Upper lobe of left lung (tissue), 6 donors: Measurements from ENCODE around the gene RHBDD2. TPM values are rescaled to one million over a fixed set of nuclear protein-coding genes. Genes with fewer than 3 reads are reported as not detected.
"Not testable (repeated sequence)": the region's sequence is repeated elsewhere in the genome, so short reads cannot be mapped to it uniquely, and the experiment has no call there.

ENCODE experiments used
- ATAC-seq, 2 donors: fragments of 200-7000 bp; cut with Tn5 transposase; one replicate each; pipeline ENCODE4 v1.9.1; 2022; ENCODE audit warnings: mild to moderate bottlenecking in 2 of 2, moderate library complexity in 2 of 2; ENCODE audit not compliant: low FRiP score in 2 of 2
- DNase-seq, 2 donors: peaks; one replicate each; pipeline ENCODE4 v3.0.0-alpha.2; 2019 to 2020
- H3K27ac ChIP-seq, 4 donors: fragments of 200-600 bp; sonication (generic); one replicate each; pipeline ENCODE4 v1.5.1; 2016 to 2019
- H3K27me3 ChIP-seq, 4 donors: fragments of 200-600 bp; sonication (generic); one replicate each; pipeline ENCODE4 v1.5.1; 2017 to 2019
- H3K36me3 ChIP-seq, 4 donors: fragments of 200-600 bp; sonication (generic); one replicate each; pipeline ENCODE4 v1.5.1; 2016 to 2019
- H3K4me1 ChIP-seq, 4 donors: fragments of 200-600 bp; sonication (generic); one replicate each; pipeline ENCODE4 v1.5.1; 2018 to 2019
- H3K4me3 ChIP-seq, 4 donors: fragments of 200-600 bp; sonication (generic); one replicate each; pipeline ENCODE4 v1.5.1; 2017 to 2019; ENCODE audit warnings: mild to moderate bottlenecking in 2 of 4, moderate library complexity in 1 of 4
- H3K9me3 ChIP-seq, 4 donors: fragments of 200-600 bp; sonication (generic); one replicate each; pipeline ENCODE4 v1.5.1; 2018 to 2019
- CTCF ChIP-seq, 6 experiments: fragments of 450-650 bp in 4 of 6; fragments of 200-600 bp in 2 of 6; sonication (generic) in 2 of 6; IDR thresholded peaks; one replicate each; pipeline ENCODE4 v1.5.1; 2016 to 2019; ENCODE audit warnings: antibody characterized with exemption in 6 of 6
- EP300 ChIP-seq, 4 donors: sonication (generic); formaldehyde crosslinking; IDR thresholded peaks; one replicate each; pipeline ENCODE4 v1.5.1; 2017; ENCODE audit warnings: antibody characterized with exemption in 4 of 4, control low read depth in 2 of 4
- POLR2A ChIP-seq, 4 donors: fragments of 450-650 bp; IDR thresholded peaks; one replicate each; pipeline ENCODE4 v1.5.1; 2016 to 2017; ENCODE audit warnings: antibody characterized with exemption in 4 of 4, mild to moderate bottlenecking in 2 of 4
- POLR2AphosphoS5 ChIP-seq, 2 donors: sonication (generic); formaldehyde crosslinking; IDR thresholded peaks; one replicate each; pipeline ENCODE4 v1.5.1; 2017; ENCODE audit warnings: antibody characterized with exemption in 2 of 2
- WGBS, 2 donors: methylation state at CpG; one replicate each; pipeline ENCODE4 v1.1.5; 2017 to 2018; 5-methylcytosine and 5-hydroxymethylcytosine counted together
- total RNA-seq, 6 donors: library from RNA; depleted of rRNA in 4 of 6; stranded (reverse); fragments of >200 nt in 4 of 6; gene quantifications; one replicate each; pipeline versions ENCODE4 v1.1.0 to v1.2.1, GENCODE V29; 2016 to 2021
- donor health status: DM: no; HTN: no; CAD: no; lungs with moderate emphysema.
- donor health status: DM: no; HTN: yes; CAD: no; lungs with severe emphysema.

RHBDD2 gene
- total RNA-seq, 6 donors from 2014 or later = 35.6 to 132 (median 82.5) TPM

GRCh38 chr7:75836798-75837197, 42.0 kb upstream of the RHBDD2 start:
- no peak for ATAC-seq
- Histone ChIP-seq H3K9me3 (no peaks in the 10 kb centered on the region), H3K4me1 (peaks cover 0 to under 1% (median 0%) of the 10 kb centered on the region in 4 donors), H3K27me3 (no peaks in the 10 kb centered on the region), H3K36me3 (no peaks in the 10 kb centered on the region), H3K4me3 (no peak overlapping the region), H3K27ac (no peak overlapping the region)
- WGBS, 2 donors = 86 to 92% methylated on average over 7 of the region's 7 CpGs
- no peak for DNase-seq
- TF ChIP-seq POLR2AphosphoS5 (IDR thresholded peaks at IDR 0.05) (no peak), EP300 (IDR thresholded peaks at IDR 0.05) (no peak), POLR2A (IDR thresholded peaks at IDR 0.05) (no peak), CTCF (IDR thresholded peaks at IDR 0.05) (no peak)

- ATAC-seq, H3K36me3 ChIP-seq, DNase-seq, H3K27ac ChIP-seq, H3K27me3 ChIP-seq, H3K9me3 ChIP-seq, H3K4me3 ChIP-seq: not testable (repeated sequence)
- H3K4me1 ChIP-seq = peaks cover 11 to 17% (median 14%) of the 10 kb centered on the region in 4 donors
- 72 to 79% methylated on average over 14 of the region's 14 CpGs for WGBS, 2 donors
Measured at GRCh38 chr7:75838281-75838930, 40.4 kb upstream of the RHBDD2 start.

- no peaks in the 10 kb centered on the region for H3K9me3 ChIP-seq
- DNase-seq (no peak), ATAC-seq (no peak)
- TF ChIP-seq POLR2A (IDR thresholded peaks at IDR 0.05) = no peak
- TF ChIP-seq POLR2AphosphoS5 (IDR thresholded peaks at IDR 0.05) = no peak
- no peaks in the 10 kb centered on the region for H3K27me3 ChIP-seq
- WGBS, 2 donors = 80 to 98% methylated on average over 3 of the region's 3 CpGs
- peaks cover 13 to 20% (median 16%) of the 10 kb centered on the region in 4 donors for H3K4me1 ChIP-seq
- no peak overlapping the region for H3K4me3 ChIP-seq
- no peak overlapping the region for H3K27ac ChIP-seq
- H3K36me3 ChIP-seq = no peaks in the 10 kb centered on the region
Measured at GRCh38 chr7:75840029-75840428, 38.8 kb upstream of the RHBDD2 start.

GRCh38 chr7:75842836-75843446, 35.9 kb upstream of the RHBDD2 start:
- Histone ChIP-seq H3K27ac (peak overlapping the region; percentile 59 to 83 (median 73)), H3K9me3 (no peaks in the 10 kb centered on the region), H3K4me1 (peaks cover 13 to 20% (median 16%) of the 10 kb centered on the region in 4 donors), H3K27me3 (no peaks in the 10 kb centered on the region), H3K36me3 (no peaks in the 10 kb centered on the region), H3K4me3 (peak overlapping the region in 1 of 4 donors; percentile 19)
- ATAC-seq = peak in 1 of 2 donors; percentile 90
- 50 to 51% methylated on average over 6 to 8 of the region's 8 CpGs for WGBS, 2 donors
- DNase-seq = peak in 1 of 2 donors; percentile 61
- TF ChIP-seq POLR2A (IDR thresholded peaks at IDR 0.05) (peak in 1 of 4 donors; percentile 25), CTCF (IDR thresholded peaks at IDR 0.05) (no peak), POLR2AphosphoS5 (IDR thresholded peaks at IDR 0.05) (peak; percentile 58 to 64), EP300 (IDR thresholded peaks at IDR 0.05) (peak in 2 of 4 donors; percentile 40 to 44)

GRCh38 chr7:75843613-75844116, 35.2 kb upstream of the RHBDD2 start:
- no peak overlapping the region for H3K4me3 ChIP-seq
- H3K27ac ChIP-seq = peak overlapping the region in 2 of 4 donors; percentile 33 to 79
- DNase-seq = no peak
- no peak for ATAC-seq
- peaks cover 13 to 20% (median 16%) of the 10 kb centered on the region in 4 donors for H3K4me1 ChIP-seq
- 77 to 80% methylated on average over 9 of the region's 9 CpGs for WGBS, 2 donors
- H3K36me3 ChIP-seq = no peaks in the 10 kb centered on the region
- no peaks in the 10 kb centered on the region for H3K27me3 ChIP-seq
- H3K9me3 ChIP-seq = no peaks in the 10 kb centered on the region
- TF ChIP-seq CTCF (IDR thresholded peaks at IDR 0.05) (no peak), POLR2A (IDR thresholded peaks at IDR 0.05) (no peak), EP300 (IDR thresholded peaks at IDR 0.05) (no peak), POLR2AphosphoS5 (IDR thresholded peaks at IDR 0.05) (no peak)
